Measurements from ENCODE around the gene CPNE6. TPM values are rescaled to one million over a fixed set of nuclear protein-coding genes. Genes with fewer than 3 reads are reported as not detected.
A peak's percentile ranks its signal among the peaks of the same experiment; 100 is the strongest.

Gene CPNE6
- total RNA-seq, 8 experiments from 2014 or later, result 0.54 to 3.3 (median 1.2) TPM

DNA sequence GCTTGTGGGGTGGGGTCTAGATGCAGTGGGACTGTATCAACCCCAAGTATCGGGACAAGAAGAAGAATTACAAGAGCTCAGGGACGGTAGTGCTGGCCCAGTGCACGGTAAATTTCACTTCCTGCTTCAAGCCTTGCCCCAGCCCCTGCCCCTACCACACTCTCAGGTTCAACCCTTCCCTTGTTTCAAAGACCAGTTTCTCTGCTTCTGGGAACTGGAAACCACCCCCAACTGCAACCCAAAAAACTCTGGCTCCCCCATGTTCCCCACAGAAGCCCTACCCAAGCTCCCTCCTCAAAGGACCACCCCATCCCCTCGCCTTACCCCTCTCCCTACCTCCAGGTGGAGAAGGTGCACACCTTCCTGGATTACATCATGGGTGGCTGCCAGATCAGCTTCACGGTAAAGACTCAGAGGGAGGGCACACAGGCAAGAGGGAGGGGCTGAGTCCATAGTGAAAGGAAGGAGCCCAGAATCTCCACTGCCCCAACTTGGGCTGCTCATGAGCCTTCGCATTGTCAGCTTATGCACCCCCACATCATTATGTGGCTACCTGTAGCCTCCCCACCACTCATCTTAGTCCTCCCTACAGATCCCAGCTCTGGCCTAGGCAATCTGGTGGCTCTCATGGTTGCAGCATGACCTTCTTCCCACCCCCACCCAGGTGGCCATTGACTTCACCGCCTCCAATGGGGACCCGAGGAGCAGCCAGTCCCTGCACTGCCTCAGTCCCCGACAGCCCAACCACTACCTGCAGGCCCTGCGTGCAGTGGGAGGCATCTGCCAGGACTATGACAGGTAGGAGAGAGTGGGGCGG is 4.3 kb downstream of the CPNE6 start:
- ATAC-seq (replicated peaks in 6 of 8), result no peak
- in situ Hi-C loops (cut with MboI; ENCODE audit: low pct_unique_long_range_greater_than_20kb in 2 of 9, low sequenced_read_pairs in 9 of 9, unreplicated experiment in 9 of 9), result no loop called here
- no peak overlapping the region for H3K4me3 ChIP-seq
- H3K4me1 ChIP-seq (replicated peaks in 1 of 2), result peaks cover 40% of the 10 kb centered on the region in 2 donors
- no peak overlapping the region for H3K27ac ChIP-seq
- 49 to 100% (median 80%) methylated on average over 1 to 4 of the region's 11 CpGs; no CpG with 5 or more reads in 3 of the 10 experiments for WGBS, 10 experiments

GRCh38 chr14:24076302-24076601 is 4.9 kb downstream of the CPNE6 start:
- no peak overlapping the region for H3K4me3 ChIP-seq
- ATAC-seq (replicated peaks in 6 of 8), result no peak
- no peak overlapping the region for H3K27ac ChIP-seq
- 66 to 100% (median 97%) methylated on average over 5 to 7 of the region's 10 CpGs; no CpG with 5 or more reads in 7 of the 10 experiments for WGBS, 10 experiments
- H3K4me1 ChIP-seq (replicated peaks in 1 of 2), result peaks cover 37 to 41% of the 10 kb centered on the region in 2 donors
- in situ Hi-C loops (cut with MboI; ENCODE audit: low pct_unique_long_range_greater_than_20kb in 2 of 9, low sequenced_read_pairs in 9 of 9, unreplicated experiment in 9 of 9), result no loop called here

DNA sequence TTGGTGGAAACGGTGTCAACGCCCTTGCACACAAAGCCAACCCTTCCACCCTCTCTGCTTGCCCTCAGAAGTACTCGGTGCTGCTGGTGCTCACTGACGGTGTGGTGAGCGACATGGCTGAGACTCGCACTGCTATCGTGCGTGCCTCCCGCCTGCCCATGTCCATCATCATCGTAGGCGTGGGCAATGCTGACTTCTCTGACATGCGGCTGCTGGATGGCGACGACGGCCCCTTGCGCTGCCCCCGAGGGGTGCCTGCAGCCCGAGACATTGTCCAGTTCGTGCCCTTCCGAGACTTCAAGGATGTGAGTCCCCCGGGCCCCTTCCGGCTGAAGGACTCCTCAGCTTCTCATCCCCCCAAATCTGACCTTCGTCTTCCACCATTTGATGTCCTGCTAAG is 5.7 kb downstream of the CPNE6 start:
- 20 to 60% methylated on average over 1 of the region's 23 CpGs; no CpG with 5 or more reads in 8 of the 10 experiments for WGBS, 10 experiments
- in situ Hi-C loops (cut with MboI; ENCODE audit: low pct_unique_long_range_greater_than_20kb in 2 of 9, low sequenced_read_pairs in 9 of 9, unreplicated experiment in 9 of 9), result no loop called here
- ATAC-seq (replicated peaks in 6 of 8), result no peak
- Histone ChIP-seq H3K4me1 (replicated peaks in 1 of 2) (peaks cover 40 to 45% of the 10 kb centered on the region in 2 donors), H3K4me3 (no peak overlapping the region), H3K27ac (no peak overlapping the region)

DNA sequence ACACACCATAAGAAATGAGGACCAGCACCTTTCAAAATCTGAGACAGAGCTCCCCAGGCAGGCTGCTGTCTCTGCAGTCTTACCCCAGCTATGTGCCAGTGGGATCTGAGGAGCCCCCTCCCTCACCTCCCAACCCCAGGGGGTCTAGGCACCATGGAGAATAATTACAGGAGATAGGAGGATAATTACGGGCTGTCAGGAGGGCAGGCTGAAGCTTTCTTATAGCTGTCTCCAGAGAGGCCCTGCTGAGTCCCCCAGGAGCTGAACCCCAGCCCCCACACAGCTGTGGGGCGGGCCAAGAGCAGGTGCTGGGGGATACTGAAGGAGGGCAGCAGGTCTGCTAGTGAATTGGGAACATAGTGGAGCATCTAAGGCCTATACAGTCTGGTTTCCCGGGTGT is 6.8 kb downstream of the CPNE6 start:
- ATAC-seq (replicated peaks in 6 of 8), result no peak
- Histone ChIP-seq H3K4me1 (replicated peaks in 1 of 2) (peaks cover 40 to 47% of the 10 kb centered on the region in 2 donors), H3K4me3 (no peak overlapping the region), H3K27ac (peak overlapping the region in 1 of 2 donors; percentile 30)
- WGBS, 10 experiments, result 10% methylated on average over 2 of the region's 3 CpGs; no CpG with 5 or more reads in 9 of the 10 experiments
- in situ Hi-C loops (cut with MboI; ENCODE audit: low pct_unique_long_range_greater_than_20kb in 2 of 9, low sequenced_read_pairs in 9 of 9, unreplicated experiment in 9 of 9), result no loop called here

GRCh38 chr14:24079491-24080141 is 8.3 kb downstream of the CPNE6 start:
- Histone ChIP-seq H3K27ac (peak overlapping the region; percentile 73 to 86), H3K4me3 (no peak overlapping the region), H3K4me1 (replicated peaks in 1 of 2) (peaks cover 40 to 47% of the 10 kb centered on the region in 2 donors)
- in situ Hi-C loops (cut with MboI; ENCODE audit: low pct_unique_long_range_greater_than_20kb in 2 of 9, low sequenced_read_pairs in 9 of 9, unreplicated experiment in 9 of 9), result no loop called here
- 0 to 75% (median 15%) methylated on average over 1 to 4 of the region's 9 CpGs; no CpG with 5 or more reads in 6 of the 10 experiments for WGBS, 10 experiments
- peak in 5 of 8 experiments; percentile 68 to 88 (median 73) for ATAC-seq (replicated peaks in 6 of 8)

- in situ Hi-C loops (cut with MboI; ENCODE audit: low pct_unique_long_range_greater_than_20kb in 2 of 9, low sequenced_read_pairs in 9 of 9, unreplicated experiment in 9 of 9), result no loop called here
- 32 to 93% (median 40%) methylated on average over 1 to 3 of the region's 6 CpGs; no CpG with 5 or more reads in 5 of the 10 experiments for WGBS, 10 experiments
Observed at GRCh38 chr14:24080142-24080530, 8.8 kb downstream of the CPNE6 start.

GRCh38 chr14:24080888-24081738 is 9.8 kb downstream of the CPNE6 start:
- Histone ChIP-seq H3K4me1 (replicated peaks in 1 of 2) (peaks cover 40 to 47% of the 10 kb centered on the region in 2 donors), H3K27ac (peak overlapping the region; percentile 73 to 86), H3K4me3 (peak overlapping the region; percentile 29 to 38 (median 34))
- ATAC-seq (replicated peaks in 6 of 8), result peak; percentile 69 to 91 (median 78)
- in situ Hi-C loops (cut with MboI; ENCODE audit: low pct_unique_long_range_greater_than_20kb in 2 of 9, low sequenced_read_pairs in 9 of 9, unreplicated experiment in 9 of 9), result no loop called here
- WGBS, 10 experiments, result 0 to 20% (median 8%) methylated on average over 1 to 16 of the region's 74 CpGs; no CpG with 5 or more reads in 6 of the 10 experiments

More at GRCh38 chr14:24080142-24080530, 8.8 kb downstream of the CPNE6 start:
- peak in 2 of 8 experiments; percentile 6 to 7 for ATAC-seq (replicated peaks in 6 of 8)
- H3K4me3 ChIP-seq, result no peak overlapping the region
- H3K27ac ChIP-seq, result peak overlapping the region; percentile 73 to 86
- H3K4me1 ChIP-seq (replicated peaks in 1 of 2), result peaks cover 40 to 47% of the 10 kb centered on the region in 2 donors

GRCh38 chr14:24081739-24082211 is 10.4 kb downstream of the CPNE6 start:
- Histone ChIP-seq H3K4me1 (replicated peaks in 1 of 2) (peaks cover 40 to 47% of the 10 kb centered on the region in 2 donors), H3K4me3 (peak overlapping the region; percentile 29 to 38 (median 34)), H3K27ac (peak overlapping the region; percentile 73 to 86)
- ATAC-seq (replicated peaks in 6 of 8), result no peak
- 43 to 100% (median 83%) methylated on average over 1 to 4 of the region's 26 CpGs; no CpG with 5 or more reads in 5 of the 10 experiments for WGBS, 10 experiments
- in situ Hi-C loops (cut with MboI; ENCODE audit: low pct_unique_long_range_greater_than_20kb in 2 of 9, low sequenced_read_pairs in 9 of 9, unreplicated experiment in 9 of 9), result no loop called here

- H3K27ac ChIP-seq, result peak overlapping the region in 1 of 2 donors; percentile 86
- H3K4me1 ChIP-seq (replicated peaks in 1 of 2), result peaks cover 40 to 46% of the 10 kb centered on the region in 2 donors
- in situ Hi-C loops (cut with MboI; ENCODE audit: low pct_unique_long_range_greater_than_20kb in 2 of 9, low sequenced_read_pairs in 9 of 9, unreplicated experiment in 9 of 9), result no loop called here
- ATAC-seq (replicated peaks in 6 of 8), result no peak
- no peak overlapping the region for H3K4me3 ChIP-seq
- WGBS, 10 experiments, result 100% methylated on average over 1 of the region's 5 CpGs; no CpG with 5 or more reads in 8 of the 10 experiments
Observed at GRCh38 chr14:24082411-24083080, 11.2 kb downstream of the CPNE6 start.

DNA sequence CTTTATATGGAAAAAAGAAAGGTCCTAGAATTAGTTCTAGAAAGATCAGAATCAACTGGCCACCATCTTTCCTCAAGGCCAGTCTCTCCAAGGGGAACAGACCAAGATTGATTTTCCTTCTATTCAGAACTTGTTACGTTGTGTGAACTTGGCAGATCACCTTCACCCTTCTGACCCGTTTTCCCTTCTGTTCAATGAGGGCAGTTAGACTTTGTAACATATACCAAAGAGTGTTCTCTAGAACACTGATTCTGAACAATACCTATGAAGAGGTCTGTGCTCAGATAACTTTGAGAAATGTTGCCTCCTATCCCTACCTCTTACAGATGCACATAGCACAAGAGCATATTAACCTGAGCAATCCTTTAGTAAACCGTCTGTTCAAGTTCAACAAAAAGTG is 12.1 kb downstream of the CPNE6 start:
- Histone ChIP-seq H3K4me3 (no peak overlapping the region), H3K4me1 (replicated peaks in 1 of 2) (peaks cover 33 to 37% of the 10 kb centered on the region in 2 donors), H3K27ac (no peak overlapping the region)
- in situ Hi-C loops (cut with MboI; ENCODE audit: low pct_unique_long_range_greater_than_20kb in 2 of 9, low sequenced_read_pairs in 9 of 9, unreplicated experiment in 9 of 9), result no loop called here
- ATAC-seq (replicated peaks in 6 of 8), result no peak
- WGBS, 10 experiments, result 60 to 100% (median 75%) methylated on average over 1 to 3 of the region's 3 CpGs; no CpG with 5 or more reads in 2 of the 10 experiments

- 67 to 100% (median 100%) methylated on average over 1 to 2 of the region's 2 CpGs; no CpG with 5 or more reads in 7 of the 10 experiments for WGBS, 10 experiments
- Histone ChIP-seq H3K27ac (no peak overlapping the region), H3K4me1 (replicated peaks in 1 of 2) (peaks cover 23 to 28% of the 10 kb centered on the region in 2 donors), H3K4me3 (no peak overlapping the region)
- in situ Hi-C loops (cut with MboI; ENCODE audit: low pct_unique_long_range_greater_than_20kb in 2 of 9, low sequenced_read_pairs in 9 of 9, unreplicated experiment in 9 of 9), result no loop called here
- ATAC-seq (replicated peaks in 6 of 8), result no peak
Observed at GRCh38 chr14:24084440-24084839, 13.1 kb downstream of the CPNE6 start.

DNA sequence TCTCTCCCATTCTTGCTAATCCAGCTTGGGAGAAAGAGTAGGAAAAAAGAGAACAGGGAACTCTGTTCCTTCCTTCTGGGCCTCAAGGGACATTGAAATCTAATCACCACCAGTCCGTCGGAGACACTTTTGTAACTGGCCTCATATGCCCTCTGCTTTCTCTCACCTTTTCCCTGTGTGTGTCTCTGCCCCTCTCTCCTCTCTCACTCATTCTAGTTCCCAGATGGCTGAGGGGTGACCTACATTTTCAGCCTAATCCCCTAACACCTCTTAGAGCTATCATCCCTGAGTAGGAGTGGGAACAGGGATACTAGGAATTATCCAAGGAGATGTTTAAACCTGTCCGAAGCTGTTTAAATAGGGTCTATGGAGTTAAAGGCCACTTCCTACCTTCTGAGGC is 13.9 kb downstream of the CPNE6 start:
- H3K27ac ChIP-seq, result no peak overlapping the region
- H3K4me3 ChIP-seq, result no peak overlapping the region
- WGBS, 10 experiments, result 78 to 100% (median 91%) methylated on average over 1 to 3 of the region's 3 CpGs; no CpG with 5 or more reads in 4 of the 10 experiments
- no peak for ATAC-seq (replicated peaks in 6 of 8)
- peaks cover 15 to 22% of the 10 kb centered on the region in 2 donors for H3K4me1 ChIP-seq (replicated peaks in 1 of 2)
- in situ Hi-C loops (cut with MboI; ENCODE audit: low pct_unique_long_range_greater_than_20kb in 2 of 9, low sequenced_read_pairs in 9 of 9, unreplicated experiment in 9 of 9), result no loop called here

All from motor neuron (in vitro differentiated cells).